ENCODE measurements around the gene PAH.

DNA sequence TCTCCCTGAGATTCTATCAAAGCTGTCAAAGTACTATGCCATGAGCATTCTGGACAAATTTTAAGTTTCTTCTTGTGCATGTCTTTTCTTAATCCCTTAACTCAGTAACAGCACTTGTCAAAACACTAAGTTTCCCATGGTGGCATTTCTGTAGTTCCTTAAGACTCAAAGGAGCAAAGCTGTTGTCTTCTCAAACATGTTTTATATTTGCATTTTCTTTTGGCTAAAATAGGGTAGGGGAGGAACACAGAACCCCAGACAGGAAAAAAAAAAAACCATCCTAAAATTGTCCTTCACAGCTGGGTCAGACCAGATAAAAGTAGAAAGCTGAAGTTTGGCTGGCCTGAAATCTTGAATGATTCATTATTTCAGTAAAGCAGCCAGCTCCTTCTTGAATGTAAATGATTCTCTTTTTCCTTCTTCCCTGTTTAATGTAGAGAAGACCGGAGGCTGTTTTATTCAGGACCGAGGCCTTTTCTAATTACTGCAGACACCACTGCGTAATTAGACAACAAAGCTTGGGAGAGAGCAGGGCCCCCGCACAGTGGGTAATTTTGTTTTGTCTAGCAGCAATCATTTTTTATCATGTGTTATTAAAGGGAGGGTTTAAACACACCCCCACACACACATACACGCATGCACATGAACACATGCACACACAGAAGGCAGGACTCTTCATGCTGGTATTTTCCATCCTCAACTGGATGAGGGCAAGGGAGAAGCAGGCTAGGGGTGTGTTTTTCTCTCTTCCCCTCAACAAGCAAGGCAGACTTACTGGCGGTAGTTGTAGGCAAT is 51.0 kb downstream of the PAH start:
- TF ChIP-seq SUZ12 (IDR thresholded peaks at IDR 0.05; ENCODE audit: low read length), result no peak
- TF ChIP-seq RFX5 (IDR thresholded peaks at IDR 0.05; ENCODE audit: borderline replicate concordance, low read depth, low read length), result no peak
- no peak for TF ChIP-seq YY1 (IDR thresholded peaks at IDR 0.05; ENCODE audit: low read depth, low read length)
- no peak for TF ChIP-seq JUN (IDR thresholded peaks at IDR 0.05; ENCODE audit: low read depth, low read length)
- TF ChIP-seq HDAC2 (IDR thresholded peaks at IDR 0.05; ENCODE audit: borderline replicate concordance in 1 of 2, low read depth in 2 of 2, low read length in 2 of 2), result no peak
- no peak for TF ChIP-seq USF2 (IDR thresholded peaks at IDR 0.05; ENCODE audit: low read length)
- TF ChIP-seq CTCF (IDR thresholded peaks at IDR 0.05; ENCODE audit: control extremely low read depth in 1 of 3, insufficient read depth in 1 of 3, low read depth in 1 of 3, low read length in 3 of 3), result no peak
- TF ChIP-seq RAD21 (IDR thresholded peaks at IDR 0.05 in 1 of 2, conservative IDR thresholded peaks at IDR 0.05 in 1 of 2; ENCODE audit: low read depth in 2 of 2, low read length in 2 of 2), result no peak

Data from H1 (cell line).